MCF 10A (cell line): ENCODE results near the gene MYRIP. TPM values are rescaled to one million over a fixed set of nuclear protein-coding genes. Genes with fewer than 3 reads are reported as not detected.

Experiments
- BruUV-seq: library from RNA; stranded (reverse); fragments of 400-500 nt; replicated peaks from 2 replicates; lab custom pipeline; 2021; lab: Mats Ljungman, UMichigan
- CTCF ChIA-PET: fragments of 300-600 bp; sonication (Branson Sonifier 250); formaldehyde crosslinking; extraction: SDS; loops from one replicate; lab custom pipeline; 2021; ENCODE audit warnings: antibody characterized with exemption, inconsistent platforms; lab: Yijun Ruan, JAX
- POLR2A ChIA-PET: fragments of 300-600, 350-650 bp; sonication (Branson Sonifier 250); formaldehyde crosslinking; extraction: SDS; loops from one replicate; lab custom pipeline; 2020; ENCODE audit warnings: antibody characterized with exemption, inconsistent platforms; lab: Yijun Ruan, JAX
- DNase-seq: peaks from one replicate; pipeline ENCODE4 v3.0.0-alpha.2; 2018; ENCODE audit not compliant: unreplicated experiment
- H3K27ac Mint-ChIP-seq: one replicate; pipeline ENCODE4 v1.8.0; 2022; ENCODE audit warnings: mild to moderate bottlenecking, low read depth, mixed read lengths; ENCODE audit not compliant: unreplicated experiment
- H3K27me3 Mint-ChIP-seq: one replicate; pipeline ENCODE4 v1.8.0; 2022; ENCODE audit warnings: mixed read lengths; ENCODE audit not compliant: insufficient read depth, unreplicated experiment
- H3K36me3 Mint-ChIP-seq: one replicate; pipeline ENCODE4 v1.8.0; 2022; ENCODE audit warnings: mild to moderate bottlenecking, moderate library complexity, mixed read lengths; ENCODE audit not compliant: insufficient read depth, unreplicated experiment
- H3K4me1 Mint-ChIP-seq: one replicate; pipeline ENCODE4 v1.8.0; 2022; ENCODE audit warnings: mixed read lengths; ENCODE audit not compliant: insufficient read depth, unreplicated experiment
- H3K4me3 Mint-ChIP-seq: one replicate; pipeline ENCODE4 v1.8.0; 2022; ENCODE audit warnings: mild to moderate bottlenecking, moderate library complexity, mixed read lengths; ENCODE audit not compliant: unreplicated experiment
- H3K9me3 Mint-ChIP-seq: one replicate; pipeline ENCODE4 v1.8.0; 2022; ENCODE audit warnings: mixed read lengths; ENCODE audit not compliant: unreplicated experiment
- intact Hi-C: fragments of 100-400 bp; cut with micrococcal nuclease; formaldehyde crosslinking; loops from 2 replicates; pipeline ENCODE4 v1.14.1; 2022
- total RNA-seq: library from RNA; stranded (reverse); gene quantifications from 2 replicates; pipeline ENCODE4 v1.2.3, GENCODE V29; 2022
- TF ChIP-seq, protein P1 (sequence below): fragments of 200-600 bp; IDR thresholded peaks from one replicate; pipeline ENCODE4 v1.8.0; 2022; ENCODE audit warnings: antibody characterized with exemption, mild to moderate bottlenecking; ENCODE audit not compliant: unreplicated experiment

The MYRIP gene
- total RNA-seq, 1 experiment from 2014 or later, result 0.19 TPM

DNA sequence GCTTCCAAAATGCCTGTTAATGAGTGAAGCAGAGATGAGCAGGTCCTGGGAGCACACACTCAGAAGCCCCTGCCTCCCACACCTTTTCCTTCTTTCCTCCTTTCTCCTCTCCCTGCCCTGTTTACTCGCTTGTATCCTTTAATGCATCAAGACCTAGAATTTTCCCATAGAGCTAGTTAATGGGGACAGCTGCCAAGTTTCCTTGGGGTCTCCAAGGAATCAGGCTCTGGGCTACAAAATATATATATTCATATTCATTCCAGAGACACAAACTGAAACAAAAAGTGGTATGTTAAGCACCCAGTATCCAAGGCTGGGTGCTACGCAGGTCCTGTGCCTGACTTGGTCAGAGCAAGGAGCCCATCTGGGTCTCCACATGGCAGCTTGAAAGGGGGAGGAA lies 235.6 kb downstream of the MYRIP start:
- CTCF ChIA-PET, result interaction anchor here (0.7 to 0.8 kb wide), 2 partner anchors 35 to 269 kb away, joined by 3 read pairs; no protein-coding TSS in a partner anchor
- no peaks in the 10 kb centered on the region for H3K9me3 Mint-ChIP-seq
- peaks cover 6% of the 10 kb centered on the region for H3K36me3 Mint-ChIP-seq
- intact Hi-C loops, result no loop called here
- no peak overlapping the region for H3K27ac Mint-ChIP-seq
- H3K4me3 Mint-ChIP-seq, result no peak overlapping the region
- no peaks in the 10 kb centered on the region for H3K27me3 Mint-ChIP-seq
- TF ChIP-seq, protein P1, sequence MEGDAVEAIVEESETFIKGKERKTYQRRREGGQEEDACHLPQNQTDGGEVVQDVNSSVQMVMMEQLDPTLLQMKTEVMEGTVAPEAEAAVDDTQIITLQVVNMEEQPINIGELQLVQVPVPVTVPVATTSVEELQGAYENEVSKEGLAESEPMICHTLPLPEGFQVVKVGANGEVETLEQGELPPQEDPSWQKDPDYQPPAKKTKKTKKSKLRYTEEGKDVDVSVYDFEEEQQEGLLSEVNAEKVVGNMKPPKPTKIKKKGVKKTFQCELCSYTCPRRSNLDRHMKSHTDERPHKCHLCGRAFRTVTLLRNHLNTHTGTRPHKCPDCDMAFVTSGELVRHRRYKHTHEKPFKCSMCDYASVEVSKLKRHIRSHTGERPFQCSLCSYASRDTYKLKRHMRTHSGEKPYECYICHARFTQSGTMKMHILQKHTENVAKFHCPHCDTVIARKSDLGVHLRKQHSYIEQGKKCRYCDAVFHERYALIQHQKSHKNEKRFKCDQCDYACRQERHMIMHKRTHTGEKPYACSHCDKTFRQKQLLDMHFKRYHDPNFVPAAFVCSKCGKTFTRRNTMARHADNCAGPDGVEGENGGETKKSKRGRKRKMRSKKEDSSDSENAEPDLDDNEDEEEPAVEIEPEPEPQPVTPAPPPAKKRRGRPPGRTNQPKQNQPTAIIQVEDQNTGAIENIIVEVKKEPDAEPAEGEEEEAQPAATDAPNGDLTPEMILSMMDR, result no peak
- POLR2A ChIA-PET, result interaction anchor here (1.0 to 3.2 kb wide), 7 partner anchors 10 to 513 kb away, joined by 3 to 19 read pairs (median 4); no protein-coding TSS in a partner anchor
- no peak for DNase-seq
- H3K4me1 Mint-ChIP-seq, result no peaks in the 10 kb centered on the region
- BruUV-seq, result TSS peak; percentile 96

DNA sequence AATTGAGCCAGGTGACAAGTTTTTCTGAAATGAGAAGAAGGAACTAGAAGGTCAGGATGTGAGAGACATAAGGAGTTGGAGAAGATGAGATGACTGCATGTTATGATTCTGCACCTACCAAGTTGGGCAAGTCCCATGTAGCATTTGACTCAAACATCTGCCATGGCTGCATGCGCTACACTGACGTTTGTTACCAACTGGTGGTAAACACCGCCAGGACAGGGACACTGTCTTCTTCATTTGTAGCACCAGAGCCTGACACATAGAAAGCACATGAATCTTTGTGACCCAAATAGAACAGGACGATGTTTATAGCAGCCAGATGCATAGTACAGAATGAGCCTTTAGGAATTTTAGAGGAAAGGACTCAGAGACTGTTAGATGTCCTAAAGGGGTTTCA lies 236.7 kb downstream of the MYRIP start:
- ChIA-PET POLR2A (no interaction called here), CTCF (no interaction called here)
- DNase-seq, result no peak
- Mint-ChIP-seq H3K4me1 (no peaks in the 10 kb centered on the region), H3K4me3 (no peak overlapping the region), H3K36me3 (peaks cover 6% of the 10 kb centered on the region), H3K27me3 (no peaks in the 10 kb centered on the region), H3K9me3 (peaks cover 9% of the 10 kb centered on the region), H3K27ac (no peak overlapping the region)
- TF ChIP-seq, protein P1, result no peak
- BruUV-seq, result no TSS peak
- intact Hi-C loops, result no loop called here

DNA sequence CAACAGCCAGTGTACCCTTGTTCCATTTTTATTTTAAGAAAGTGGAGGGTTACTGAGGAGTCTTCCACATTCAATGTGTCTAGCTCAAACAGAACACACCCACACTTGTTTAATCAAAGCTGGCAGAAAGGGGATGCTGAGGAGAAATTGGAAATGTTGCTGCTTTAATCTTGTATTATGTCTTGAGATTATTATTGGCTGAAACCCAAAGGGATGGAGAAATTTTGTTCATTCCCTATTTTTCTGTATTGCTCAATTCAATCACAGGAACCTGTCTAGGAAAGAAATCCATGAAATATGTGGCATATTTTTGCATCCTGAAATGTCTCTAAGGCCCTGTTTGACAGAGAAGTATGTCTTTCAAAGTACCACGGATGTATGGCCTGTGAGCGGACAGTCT lies 238.0 kb downstream of the MYRIP start:
- CTCF ChIA-PET, result no interaction called here
- TF ChIP-seq, protein P1, result no peak
- H3K27ac Mint-ChIP-seq, result no peak overlapping the region
- no TSS peak for BruUV-seq
- H3K36me3 Mint-ChIP-seq, result peaks cover 6% of the 10 kb centered on the region
- intact Hi-C loops, result no loop called here
- H3K4me1 Mint-ChIP-seq, result no peaks in the 10 kb centered on the region
- no peak overlapping the region for H3K4me3 Mint-ChIP-seq
- H3K9me3 Mint-ChIP-seq, result peaks cover 15% of the 10 kb centered on the region
- no peaks in the 10 kb centered on the region for H3K27me3 Mint-ChIP-seq
- peak; percentile 47 for DNase-seq
- POLR2A ChIA-PET, result no interaction called here

DNA sequence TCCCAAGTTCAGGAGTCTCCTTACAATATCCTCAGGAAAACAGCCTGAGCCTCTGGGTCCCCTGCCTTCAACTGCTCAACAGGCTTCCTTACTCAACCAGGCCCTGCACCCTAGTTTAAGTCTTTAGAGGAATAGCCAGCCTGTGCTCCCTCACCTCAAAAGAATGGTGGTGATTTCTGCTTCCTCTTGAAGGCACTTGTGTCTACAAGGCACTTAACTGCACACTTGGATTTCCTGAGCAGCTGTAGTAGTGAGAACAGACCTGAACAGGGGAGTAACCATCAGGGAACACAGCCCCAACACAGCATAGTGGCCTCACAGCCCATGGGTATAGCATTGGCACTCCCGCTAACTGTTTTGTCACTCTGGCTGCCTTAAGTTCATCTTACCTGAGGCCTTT lies 244.3 kb downstream of the MYRIP start:
- DNase-seq, result no peak
- Mint-ChIP-seq H3K9me3 (peaks cover 15% of the 10 kb centered on the region), H3K36me3 (peaks cover 6% of the 10 kb centered on the region), H3K4me3 (no peak overlapping the region), H3K27ac (no peak overlapping the region), H3K4me1 (peaks cover 4% of the 10 kb centered on the region), H3K27me3 (no peaks in the 10 kb centered on the region)
- ChIA-PET CTCF (no interaction called here), POLR2A (no interaction called here)
- intact Hi-C loops, result no loop called here
- TF ChIP-seq, protein P1, result no peak
- BruUV-seq, result no TSS peak
